Neural cell (in vitro differentiated cells): Measurements from ENCODE around the gene FLAD1.

Source experiments
- CTCF ChIP-seq: fragments of 450-650 bp; IDR thresholded peaks from 2 replicates; pipeline ENCODE4 v1.5.1; 2014; ENCODE audit warnings: antibody characterized with exemption, mild to moderate bottlenecking, moderate library complexity; ENCODE audit not compliant: poor library complexity, severe bottlenecking
- EP300 ChIP-seq: fragments of 450-650 bp; conservative IDR thresholded peaks from 2 replicates; pipeline ENCODE4 v1.6.1; 2014; ENCODE audit warnings: antibody characterized with exemption, mild to moderate bottlenecking, moderate library complexity; ENCODE audit not compliant: poor library complexity, severe bottlenecking
- POLR2AphosphoS5 ChIP-seq: IDR thresholded peaks from 2 replicates; pipeline ENCODE4 v1.6.1; 2012

GRCh38 chr1:155030243-155030795 lies 47.2 kb downstream of the FLAD1 start:
- TF ChIP-seq POLR2AphosphoS5, result no peak
- TF ChIP-seq CTCF, result no peak
- no peak for TF ChIP-seq EP300
